KMS-11 (cell line): ENCODE data around the gene EIF2S3.
A peak's percentile ranks its signal among the peaks of the same experiment; 100 is the strongest.

ENCODE experiments used
- H2AFZ ChIP-seq: fragments of 200-600 bp; sonication (generic); 2 replicates; pipeline ENCODE4 v1.6.1; 2016; ENCODE audit warnings: antibody characterized with exemption, mixed run types, low read depth
- H3K27ac ChIP-seq: fragments of 200-600 bp; sonication (generic); 2 replicates; pipeline ENCODE4 v1.6.1; 2016; ENCODE audit warnings: mild to moderate bottlenecking, mixed run types
- H3K27me3 ChIP-seq: fragments of 200-600 bp; sonication (generic); 2 replicates; pipeline ENCODE4 v1.6.1; 2017; ENCODE audit warnings: mild to moderate bottlenecking, low read depth, mixed run types, moderate library complexity; ENCODE audit not compliant: insufficient read depth
- H3K36me3 ChIP-seq: fragments of 200-600 bp; sonication (generic); 2 replicates; pipeline ENCODE4 v1.6.1; 2017; ENCODE audit warnings: mild to moderate bottlenecking, mixed run types; ENCODE audit not compliant: insufficient read depth
- H3K4me1 ChIP-seq: fragments of 200-600 bp; sonication (generic); 2 replicates; pipeline ENCODE4 v1.6.1; 2016; ENCODE audit warnings: mild to moderate bottlenecking, low read depth, mixed run types; ENCODE audit not compliant: poor library complexity, severe bottlenecking
- H3K4me2 ChIP-seq: fragments of 200-600 bp; sonication (generic); 2 replicates; pipeline ENCODE4 v1.7.0; 2016; ENCODE audit warnings: mild to moderate bottlenecking, mixed run types
- H3K4me3 ChIP-seq: fragments of 200-600 bp; sonication (generic); IDR thresholded peaks from 2 replicates; pipeline ENCODE4 v1.6.1; 2017; ENCODE audit warnings: low read depth, low read length, mixed read lengths; ENCODE audit not compliant: insufficient read depth
- H3K79me2 ChIP-seq: fragments of 200-600 bp; sonication (generic); 2 replicates; pipeline ENCODE4 v1.6.1; 2016; ENCODE audit warnings: low read depth, mixed run types; ENCODE audit not compliant: insufficient read depth
- H3K9ac ChIP-seq: fragments of 200-600 bp; sonication (generic); 2 replicates; pipeline ENCODE4 v1.6.1; 2016; ENCODE audit warnings: mild to moderate bottlenecking, mixed run types
- H4K20me1 ChIP-seq: fragments of 200-600 bp; sonication (generic); 2 replicates; pipeline ENCODE4 v1.6.1; 2016; ENCODE audit warnings: mild to moderate bottlenecking, mixed run types; ENCODE audit not compliant: insufficient read depth
- CTCF ChIP-seq: fragments of 200-600 bp; sonication (generic); conservative IDR thresholded peaks from 2 replicates; pipeline ENCODE4 v1.6.1; 2017; ENCODE audit warnings: low read depth, mild to moderate bottlenecking, antibody characterized with exemption, low read length, moderate library complexity, mixed read lengths

The EIF2S3 gene

GRCh38 chrX:24080704-24081103 lies 25.9 kb downstream of the EIF2S3 start:
- H3K36me3 ChIP-seq: no peaks in the 10 kb centered on the region; the same call in 1 of the 2 replicates
- peaks cover 29% of the 10 kb centered on the region for H3K4me1 ChIP-seq
- no peak overlapping the region for H2AFZ ChIP-seq
- H3K27me3 ChIP-seq: no peaks in the 10 kb centered on the region
- no peaks in the 10 kb centered on the region for H4K20me1 ChIP-seq
- H3K79me2 ChIP-seq: no peaks in the 10 kb centered on the region
- no peak for TF ChIP-seq CTCF
- peak overlapping the region; percentile 54 for H3K27ac ChIP-seq
- peak overlapping the region; percentile 87 for H3K4me2 ChIP-seq
- no peak overlapping the region for H3K4me3 ChIP-seq
- H3K9ac ChIP-seq: no peak overlapping the region

DNA sequence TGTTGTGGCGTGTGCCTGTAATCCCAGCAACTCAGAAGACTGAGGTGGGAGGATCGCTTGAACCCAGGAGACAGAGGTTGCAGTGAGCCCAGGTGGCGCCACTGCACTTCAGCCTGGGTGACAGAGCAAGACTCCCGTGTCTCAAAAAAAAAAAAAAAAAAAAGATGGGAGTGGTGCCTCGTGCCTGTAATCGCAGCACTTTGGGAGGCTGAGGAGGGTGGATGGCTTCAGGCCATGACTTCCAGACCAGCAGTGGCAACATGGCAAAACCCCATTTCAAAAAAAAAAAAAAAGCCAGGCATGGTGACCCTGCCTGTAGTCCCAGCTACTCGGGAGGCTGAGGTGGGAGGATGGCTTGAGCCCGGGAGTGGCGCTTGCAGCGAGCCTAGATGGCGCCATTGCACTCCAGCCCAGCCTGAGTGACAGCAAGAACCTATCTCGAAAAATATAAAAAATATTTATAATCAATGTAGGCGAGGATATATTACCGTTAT lies 27.0 kb downstream of the EIF2S3 start:
- Histone ChIP-seq H3K27ac (no peak overlapping the region; the same call in 1 of the 2 replicates), H2AFZ (no peak overlapping the region), H4K20me1 (no peaks in the 10 kb centered on the region), H3K4me3 (no peak overlapping the region), H3K27me3 (no peaks in the 10 kb centered on the region), H3K36me3 (no peaks in the 10 kb centered on the region), H3K9ac (no peak overlapping the region), H3K4me1 (peaks cover 29% of the 10 kb centered on the region), H3K79me2 (no peaks in the 10 kb centered on the region), H3K4me2 (no peak overlapping the region; the same call in 1 of the 2 replicates)
- peak; percentile 54 for TF ChIP-seq CTCF

- Histone ChIP-seq H2AFZ (no peak overlapping the region), H4K20me1 (no peaks in the 10 kb centered on the region), H3K9ac (no peak overlapping the region), H3K27me3 (no peaks in the 10 kb centered on the region), H3K27ac (no peak overlapping the region; the same call in 1 of the 2 replicates), H3K4me2 (no peak overlapping the region), H3K36me3 (no peaks in the 10 kb centered on the region), H3K79me2 (no peaks in the 10 kb centered on the region), H3K4me3 (no peak overlapping the region), H3K4me1 (peaks cover 29% of the 10 kb centered on the region)
- TF ChIP-seq CTCF: no peak
These were observed 27.7 kb downstream of the EIF2S3 start for GRCh38 chrX:24082447-24082846.

DNA sequence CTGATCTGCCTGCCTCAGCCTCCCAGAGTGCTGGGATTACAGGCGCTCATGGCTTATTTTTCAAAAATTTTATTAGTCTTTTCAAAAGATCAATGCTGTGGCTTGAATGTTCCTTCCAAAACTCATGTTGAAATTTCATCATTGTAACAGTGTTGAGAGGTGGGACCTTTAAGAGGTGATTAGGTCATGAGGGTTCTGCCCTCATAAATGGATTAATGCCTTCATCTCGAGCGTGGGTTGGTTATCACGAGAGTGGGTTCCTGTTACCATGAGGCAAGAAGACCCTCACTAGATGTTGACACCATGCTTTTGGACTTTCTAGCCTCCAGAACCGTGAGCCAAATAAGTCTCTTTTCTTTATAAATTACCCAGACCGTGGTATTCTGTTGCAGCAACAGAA lies 30.3 kb downstream of the EIF2S3 start:
- TF ChIP-seq CTCF: no peak
- no peak overlapping the region for H3K27ac ChIP-seq
- H3K36me3 ChIP-seq: no peaks in the 10 kb centered on the region
- no peaks in the 10 kb centered on the region for H3K79me2 ChIP-seq
- H3K4me1 ChIP-seq: peaks cover 13% of the 10 kb centered on the region
- no peak overlapping the region for H3K4me3 ChIP-seq
- no peaks in the 10 kb centered on the region for H3K27me3 ChIP-seq
- no peaks in the 10 kb centered on the region for H4K20me1 ChIP-seq
- no peak overlapping the region for H3K4me2 ChIP-seq
- no peak overlapping the region for H2AFZ ChIP-seq
- no peak overlapping the region for H3K9ac ChIP-seq
